ENCODE results near the gene SH3PXD2B. TPM values are rescaled to one million over a fixed set of nuclear protein-coding genes. Genes with fewer than 3 reads are reported as not detected.

Gene SH3PXD2B
- total and polyA plus RNA-seq, 10 donors: 2.0 to 31.8 (median 9.9) TPM

GRCh38 chr5:172383191-172383802 lies 71.0 kb downstream of the SH3PXD2B start:
- WGBS, 5 donors: 70 to 92% (median 88%) methylated on average over 6 of the region's 6 CpGs
- Histone ChIP-seq H3K4me3 (no peak overlapping the region), H3K9me3 (no peaks in the 10 kb centered on the region), H3K27ac (no peak overlapping the region), H3K4me1 (peaks cover 0 to 19% (median 0%) of the 10 kb centered on the region in 6 donors), H3K36me3 (peaks cover 0 to 13% (median 0%) of the 10 kb centered on the region in 6 donors), H3K27me3 (replicated peaks in 1 of 7) (no peaks in the 10 kb centered on the region)
- intact Hi-C loops (cut with DNase I; ENCODE audit: low total_unique reads): no loop called here
- TF ChIP-seq POLR2A (IDR thresholded peaks at IDR 0.05) (no peak), CTCF (IDR thresholded peaks at IDR 0.05 in 8 of 11, conservative IDR thresholded peaks at IDR 0.05 in 3 of 11) (no peak), POLR2AphosphoS5 (IDR thresholded peaks at IDR 0.05) (no peak)
- DNase-seq: no peak

- Histone ChIP-seq H3K27me3 (replicated peaks in 1 of 7) (no peaks in the 10 kb centered on the region), H3K36me3 (peaks cover 0 to 13% (median 0%) of the 10 kb centered on the region in 6 donors), H3K27ac (peak overlapping the region in 3 of 8 donors; percentile 47 to 64 (median 54)), H3K4me1 (peaks cover 0 to 19% (median 0%) of the 10 kb centered on the region in 6 donors), H3K4me3 (no peak overlapping the region), H3K9me3 (no peaks in the 10 kb centered on the region)
- no peak for DNase-seq
- WGBS, 5 donors: 76 to 88% (median 86%) methylated on average over 12 to 21 of the region's 21 CpGs
- intact Hi-C loops (cut with DNase I; ENCODE audit: low total_unique reads): no loop called here
- TF ChIP-seq POLR2AphosphoS5 (IDR thresholded peaks at IDR 0.05): peak in 1 of 3 donors; percentile 44
- TF ChIP-seq CTCF (IDR thresholded peaks at IDR 0.05 in 8 of 11, conservative IDR thresholded peaks at IDR 0.05 in 3 of 11): no peak
Observed at GRCh38 chr5:172380987-172381643, 73.2 kb downstream of the SH3PXD2B start.

- intact Hi-C loops (cut with DNase I; ENCODE audit: low total_unique reads): no loop called here
- H3K27me3 ChIP-seq (replicated peaks in 1 of 7): no peaks in the 10 kb centered on the region
- DNase-seq: no peak
- WGBS, 5 donors: 61 to 80% (median 74%) methylated on average over 18 of the region's 18 CpGs
- peaks cover 0 to 19% (median 0%) of the 10 kb centered on the region in 6 donors for H3K4me1 ChIP-seq
- no peak for TF ChIP-seq POLR2AphosphoS5 (IDR thresholded peaks at IDR 0.05)
- TF ChIP-seq CTCF (IDR thresholded peaks at IDR 0.05 in 8 of 11, conservative IDR thresholded peaks at IDR 0.05 in 3 of 11): no peak
- TF ChIP-seq POLR2A (IDR thresholded peaks at IDR 0.05): no peak
- H3K4me3 ChIP-seq: no peak overlapping the region
- peak overlapping the region in 3 of 8 donors; percentile 47 to 64 (median 54) for H3K27ac ChIP-seq
- H3K9me3 ChIP-seq: no peaks in the 10 kb centered on the region
- peaks cover 0 to 13% (median 0%) of the 10 kb centered on the region in 6 donors for H3K36me3 ChIP-seq
Observed at GRCh38 chr5:172380301-172380986, 73.9 kb downstream of the SH3PXD2B start.

- Histone ChIP-seq H3K4me1 (peaks cover 0 to 19% (median 0%) of the 10 kb centered on the region in 6 donors), H3K9me3 (no peaks in the 10 kb centered on the region), H3K4me3 (no peak overlapping the region), H3K27ac (peak overlapping the region in 2 of 8 donors; percentile 54 to 64), H3K36me3 (peaks cover 0 to 5% (median 0%) of the 10 kb centered on the region in 6 donors), H3K27me3 (replicated peaks in 1 of 7) (no peaks in the 10 kb centered on the region)
- no peak for TF ChIP-seq POLR2AphosphoS5 (IDR thresholded peaks at IDR 0.05)
- no peak for TF ChIP-seq POLR2A (IDR thresholded peaks at IDR 0.05)
- TF ChIP-seq CTCF (IDR thresholded peaks at IDR 0.05 in 8 of 11, conservative IDR thresholded peaks at IDR 0.05 in 3 of 11): no peak
- no peak for DNase-seq
- WGBS, 5 donors: 55 to 87% (median 77%) methylated on average over 3 of the region's 3 CpGs
- intact Hi-C loops (cut with DNase I; ENCODE audit: low total_unique reads): no loop called here
Observed at GRCh38 chr5:172379481-172379880, 74.8 kb downstream of the SH3PXD2B start.
